Erythroblast (primary cell): ENCODE results near the gene AMMECR1.

Experiments
- GATA1 ChIP-seq: IDR thresholded peaks from 2 replicates; pipeline ENCODE4 v1.6.1; 2011; ENCODE audit warnings: low read depth, mild to moderate bottlenecking, control low read depth, low read length, moderate library complexity
- POLR2A ChIP-seq: IDR thresholded peaks from 2 replicates; pipeline ENCODE4 v1.6.1; 2011; ENCODE audit warnings: mild to moderate bottlenecking, low read length

GRCh38 chrX:110213183-110213582, 104.7 kb downstream of the AMMECR1 start:
- no peak for TF ChIP-seq POLR2A
- no peak for TF ChIP-seq GATA1
